H1 (cell line): Measurements from ENCODE around the gene MPP2. TPM values are rescaled to one million over a fixed set of nuclear protein-coding genes. Genes with fewer than 3 reads are reported as not detected.

Experiments
- CTCF ChIA-PET: fragments of 300-600 bp; sonication (Branson Sonifier 250); formaldehyde crosslinking; loops from one replicate; lab custom pipeline; 2021; ENCODE audit not compliant: partially characterized antibody; lab: Charles Lee
- POLR2A ChIA-PET: fragments of 300-600 bp; sonication (Branson Sonifier 250); formaldehyde crosslinking; loops from one replicate; lab custom pipeline; 2021; ENCODE audit warnings: inconsistent platforms; ENCODE audit not compliant: partially characterized antibody; lab: Charles Lee
- DNase-seq, 2 experiments: peaks; one replicate each; pipeline versions ENCODE4 v3.0.0 to v3.0.0-alpha.2; 2010 to 2022; ENCODE audit warnings: low spot score in 2 of 2, low read depth in 1 of 2, mixed read lengths in 1 of 2
- FAIRE-seq: peaks from 2 replicates; lab custom pipeline; 2011; peaks lifted over from hg19 to GRCh38; lab: Jason Lieb, UNC
- H2AFZ ChIP-seq: 2 replicates; pipeline ENCODE4 v1.8.1; 2012; ENCODE audit warnings: low read length, inconsistent platforms
- H2AK5ac ChIP-seq: 2 replicates; pipeline ENCODE4 v1.6.1; 2013; ENCODE audit warnings: low read depth, low read length
- H2BK120ac ChIP-seq: replicated peaks from 2 replicates; pipeline ENCODE3; 2013; ENCODE audit warnings: low read depth, low read length, inconsistent platforms
- H2BK12ac ChIP-seq: 2 replicates; pipeline ENCODE4 v1.6.1; 2013; ENCODE audit warnings: low read depth, low read length
- H2BK15ac ChIP-seq: 2 replicates; pipeline ENCODE4 v1.6.1; 2013; ENCODE audit warnings: low read length
- H2BK20ac ChIP-seq: 2 replicates; pipeline ENCODE4 v1.6.1; 2013; ENCODE audit warnings: low read length
- H2BK5ac ChIP-seq: 2 replicates; pipeline ENCODE4 v1.6.1; 2013; ENCODE audit warnings: low read depth, low read length
- H3K14ac ChIP-seq: 2 replicates; pipeline ENCODE4 v1.6.1; 2013; ENCODE audit warnings: inconsistent platforms; ENCODE audit not compliant: insufficient read length
- H3K18ac ChIP-seq: 2 replicates; pipeline ENCODE4 v1.6.1; 2013; ENCODE audit warnings: low read length; ENCODE audit errors: extremely low read depth
- H3K23ac ChIP-seq: 2 replicates; pipeline ENCODE4 v1.6.1; 2013; ENCODE audit warnings: inconsistent platforms; ENCODE audit not compliant: insufficient read length
- H3K23me2 ChIP-seq: 2 replicates; pipeline ENCODE4 v1.6.1; 2013; ENCODE audit warnings: low read depth, low read length
- H3K27ac ChIP-seq: 2 replicates; pipeline ENCODE4 v1.6.1; 2011; ENCODE audit warnings: low read depth, low read length, inconsistent platforms
- H3K27me3 ChIP-seq, 4 experiments: replicated peaks in 1 of 4; 1 replicate in 1 of 4; 2 replicates in 3 of 4; pipeline versions ENCODE4 v1.6.1 to v1.8.1; 2011 to 2013; ENCODE audit warnings: low read length in 3 of 4, mild to moderate bottlenecking in 3 of 4, inconsistent platforms in 2 of 4, mixed read lengths in 2 of 4, moderate library complexity in 1 of 4; ENCODE audit not compliant: control insufficient read depth in 3 of 4, insufficient read depth in 3 of 4; ENCODE audit errors: extremely low read depth in 1 of 4
- H3K36me3 ChIP-seq, 4 experiments: 2 replicates each; pipeline versions ENCODE4 v1.6.1 to v1.8.1; 2011 to 2013; ENCODE audit warnings: mild to moderate bottlenecking in 4 of 4, low read length in 3 of 4, moderate library complexity in 2 of 4, control low read depth in 1 of 4, inconsistent platforms in 1 of 4; ENCODE audit not compliant: insufficient read depth in 4 of 4, control insufficient read depth in 2 of 4
- H3K4ac ChIP-seq: replicated peaks from 2 replicates; pipeline ENCODE3; 2013; ENCODE audit warnings: low read length, low read depth, mixed read lengths, inconsistent platforms; ENCODE audit not compliant: insufficient read length
- H3K4me1 ChIP-seq, 4 experiments: replicated peaks in 1 of 4; 1 replicate in 1 of 4; 2 replicates in 3 of 4; pipeline versions ENCODE4 v1.6.1 to v1.8.1; 2011 to 2013; ENCODE audit warnings: low read length in 3 of 4, inconsistent platforms in 2 of 4, mixed read lengths in 1 of 4; ENCODE audit not compliant: insufficient read depth in 4 of 4, control insufficient read depth in 3 of 4
- H3K4me2 ChIP-seq, 2 experiments: 2 replicates each; pipeline versions ENCODE4 v1.6.1 to v1.8.1; 2011 to 2013; ENCODE audit warnings: low read depth in 2 of 2, low read length in 2 of 2, control low read depth in 1 of 2, inconsistent platforms in 1 of 2, mild to moderate bottlenecking in 1 of 2; ENCODE audit not compliant: insufficient read depth in 1 of 2
- H3K4me3 ChIP-seq, 4 experiments: fragments of 200-600, 300-600 bp in 1 of 4; sonication (generic), shearing (Covaris generic), sonication (Bioruptor Twin) in 1 of 4; 2 replicates each; pipeline versions ENCODE4 v1.5.1 to v1.8.1; 2011 to 2016; ENCODE audit warnings: low read length in 4 of 4, low read depth in 3 of 4, control low read depth in 2 of 4, inconsistent platforms in 2 of 4, mild to moderate bottlenecking in 2 of 4, mixed read lengths in 1 of 4, moderate library complexity in 1 of 4; ENCODE audit not compliant: insufficient read depth in 2 of 4; ENCODE audit errors: extremely low read depth in 1 of 4
- H3K56ac ChIP-seq: replicated peaks from 2 replicates; pipeline ENCODE3; 2013; ENCODE audit warnings: low read depth, mild to moderate bottlenecking, mixed read lengths, low read length, inconsistent platforms; ENCODE audit not compliant: insufficient read length
- H3K79me1 ChIP-seq: 2 replicates; pipeline ENCODE4 v1.6.1; 2013; ENCODE audit warnings: low read depth, low read length, control low read depth
- H3K79me2 ChIP-seq, 2 experiments: 2 replicates each; pipeline versions ENCODE4 v1.6.1 to v1.8.1; 2012 to 2013; ENCODE audit warnings: low read length in 2 of 2, mild to moderate bottlenecking in 2 of 2, inconsistent platforms in 1 of 2; ENCODE audit not compliant: insufficient read depth in 2 of 2, control insufficient read depth in 1 of 2
- H3K9ac ChIP-seq, 4 experiments: replicated peaks in 1 of 4; 1 replicate in 1 of 4; 2 replicates in 3 of 4; pipeline versions ENCODE4 v1.6.1 to v1.8.1; 2011 to 2013; ENCODE audit warnings: low read depth in 3 of 4, low read length in 3 of 4, control low read depth in 2 of 4, mild to moderate bottlenecking in 2 of 4, moderate library complexity in 2 of 4, inconsistent platforms in 1 of 4; ENCODE audit errors: extremely low read depth in 1 of 4
- H3K9me3 ChIP-seq, 2 experiments: 2 replicates each; pipeline versions ENCODE4 v1.6.1 to v1.8.1; 2012 to 2013; ENCODE audit warnings: mild to moderate bottlenecking in 2 of 2, moderate library complexity in 2 of 2, control low read depth in 1 of 2, inconsistent platforms in 1 of 2, low read depth in 1 of 2, low read length in 1 of 2, mixed read lengths in 1 of 2; ENCODE audit not compliant: insufficient read depth in 2 of 2
- H4K20me1 ChIP-seq, 2 experiments: replicated peaks in 1 of 2; 2 replicates each; pipeline versions ENCODE3 to v1.8.1; 2011 to 2013; ENCODE audit warnings: inconsistent platforms in 2 of 2, low read length in 2 of 2, mild to moderate bottlenecking in 1 of 2; ENCODE audit not compliant: insufficient read depth in 2 of 2, control insufficient read depth in 1 of 2
- H4K5ac ChIP-seq: 2 replicates; pipeline ENCODE4 v1.6.1; 2013; ENCODE audit warnings: low read length, low read depth, mixed read lengths, inconsistent platforms; ENCODE audit not compliant: insufficient read length
- H4K8ac ChIP-seq: 2 replicates; pipeline ENCODE4 v1.8.0; 2013; ENCODE audit warnings: mild to moderate bottlenecking, moderate library complexity, low read length, inconsistent platforms; ENCODE audit not compliant: insufficient read depth; ENCODE audit errors: extremely low read depth
- H4K91ac ChIP-seq: replicated peaks from 2 replicates; pipeline ENCODE3; 2013; ENCODE audit warnings: low read length, mixed read lengths, inconsistent platforms; ENCODE audit not compliant: insufficient read length
- EGR1 ChIP-seq: IDR thresholded peaks from 2 replicates; pipeline ENCODE4 v1.6.1; 2011; ENCODE audit warnings: low read depth, low read length, borderline replicate concordance
- KDM1A ChIP-seq: fragments of 200-600, 300-600 bp; sonication (generic); IDR thresholded peaks from 2 replicates; pipeline ENCODE4 v1.7.1; 2016; ENCODE audit warnings: mild to moderate bottlenecking, low read length, borderline replicate concordance
- KDM5A ChIP-seq: fragments of 200-600 bp; IDR thresholded peaks from 2 replicates; pipeline ENCODE4 v1.7.1; 2012; ENCODE audit warnings: mild to moderate bottlenecking, low read length, inconsistent platforms, mixed read lengths
- WGBS, 2 experiments: shearing (Covaris generic) in 1 of 2; methylation state at CpG; one replicate each; pipeline versions ENCODE4 v1.1.6 to v1.1.7; 2013 to 2015; ENCODE audit warnings: low lambda C conversion rate in 2 of 2, mixed read lengths in 2 of 2, inconsistent platforms in 1 of 2, low coverage in 1 of 2, missing lambda C conversion rate in 1 of 2; ENCODE audit not compliant: insufficient replicate concordance in 2 of 2, insufficient coverage in 1 of 2, insufficient read length in 1 of 2; ENCODE audit errors: extremely low coverage in 1 of 2, missing lambda C conversion rate in 1 of 2; 5-methylcytosine and 5-hydroxymethylcytosine counted together
- polyA plus RNA-seq, 7 experiments: library from polyadenylated mRNA; depleted of rRNA in 3 of 7; stranded (reverse) in 5 of 7; unstranded in 2 of 7; fragments of >200 nt in 5 of 7; fragments of 200-250 nt in 2 of 7; gene quantifications; 1 replicate in 5 of 7; 2 replicates in 1 of 7; 4 replicates in 1 of 7; pipeline versions ENCODE4 v1.2.1 to v1.2.3, GENCODE V29; 2011 to 2013; ENCODE audit warnings: missing spikeins in 2 of 7, mixed read lengths in 2 of 7
- total RNA-seq: library from RNA; stranded (reverse); fragmentation: NEBNext Ultra II Directional; extraction: Animal tissue kit (Norgen Biotek cat#: 25700); gene quantifications from 2 replicates; pipeline ENCODE4 v1.2.1, GENCODE V29; 2021
- TF ChIP-seq, protein P1 (sequence below): IDR thresholded peaks from 2 replicates; pipeline ENCODE4 v1.6.1; 2012; ENCODE audit warnings: inconsistent platforms

Gene MPP2
- total and polyA plus RNA-seq, 2 of the 8 experiments (the other 6 are each of a cell fraction or from before 2014, with no cell fraction given), result 30.9 to 34.1 TPM

DNA sequence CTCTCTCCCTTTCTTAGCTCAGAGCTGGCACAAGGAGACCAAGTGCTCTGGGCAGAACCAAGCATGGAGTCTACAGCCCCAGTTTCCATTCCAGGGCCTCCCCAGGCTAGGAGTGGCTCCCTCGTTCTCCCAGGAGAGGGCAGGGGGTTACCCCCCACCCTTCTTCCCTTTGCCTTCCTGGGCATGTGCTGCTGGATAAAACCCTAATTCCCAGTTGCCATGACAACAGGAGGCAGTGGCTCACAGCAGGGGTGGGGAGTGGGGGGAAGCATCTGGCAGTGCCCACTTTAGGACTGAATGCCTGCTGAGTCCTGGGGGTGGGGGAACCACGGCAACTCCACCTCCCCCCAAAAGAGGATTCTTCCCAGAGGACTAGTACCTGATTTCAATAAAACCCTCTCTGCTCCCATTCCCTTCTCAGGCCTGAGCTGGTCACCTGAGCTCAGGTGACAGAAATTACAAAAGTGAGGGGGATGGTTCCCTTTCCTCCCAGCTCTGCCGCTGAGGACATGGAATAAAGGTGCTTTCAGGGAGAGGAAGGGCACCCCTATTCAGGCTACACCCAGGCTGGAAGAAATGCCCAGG lies 1.8 kb downstream of the MPP2 start:
- peak overlapping the region; percentile 14; the same call in 1 of the 2 replicates for H2AFZ ChIP-seq
- H3K4me1 ChIP-seq, result peaks cover 4 to 40% (median 32%) of the 10 kb centered on the region in 4 experiments
- DNase-seq (peak in 1 of 2 experiments; percentile 70), FAIRE-seq (no peak)
- no peak overlapping the region for H3K27ac ChIP-seq
- no peak overlapping the region for H3K9ac ChIP-seq
- POLR2A ChIA-PET, result interaction anchor here (0.7 to 0.9 kb wide), 2 partner anchors 9 to 11 kb away, joined by 3 to 4 read pairs; no protein-coding TSS in a partner anchor
- no peaks in the 10 kb centered on the region for H3K36me3 ChIP-seq
- H2BK5ac ChIP-seq, result no peak overlapping the region
- no peak overlapping the region for H2BK120ac ChIP-seq
- H3K4ac ChIP-seq, result peak overlapping the region; percentile 48
- 19% methylated on average over 2 of the region's 3 CpGs; no CpG with 5 or more reads in 1 of the 2 experiments for WGBS, 2 experiments
- peaks cover 27% of the 10 kb centered on the region for H3K23me2 ChIP-seq
- peak overlapping the region; percentile 84; the same call in 1 of the 2 replicates for H2BK12ac ChIP-seq
- no peak overlapping the region; the same call in 1 of the 2 replicates for H2BK15ac ChIP-seq
- H4K91ac ChIP-seq, result peak overlapping the region; percentile 49
- H3K79me1 ChIP-seq, result no peaks in the 10 kb centered on the region; the same call in 1 of the 2 replicates
- no peak overlapping the region for H3K14ac ChIP-seq
- H3K56ac ChIP-seq, result no peak overlapping the region
- H4K20me1 ChIP-seq, result no peaks in the 10 kb centered on the region
- TF ChIP-seq, protein P1, sequence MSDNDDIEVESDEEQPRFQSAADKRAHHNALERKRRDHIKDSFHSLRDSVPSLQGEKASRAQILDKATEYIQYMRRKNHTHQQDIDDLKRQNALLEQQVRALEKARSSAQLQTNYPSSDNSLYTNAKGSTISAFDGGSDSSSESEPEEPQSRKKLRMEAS, result peak; percentile 29; the same call in 1 of the 2 replicates
- TF ChIP-seq KDM1A (no peak), EGR1 (no peak), KDM5A (no peak)
- peak overlapping the region; percentile 75; the same call in 1 of the 2 replicates for H2BK20ac ChIP-seq
- peak overlapping the region; percentile 94 to 99 for H3K4me2 ChIP-seq
- H3K79me2 ChIP-seq, result no peaks in the 10 kb centered on the region
- H3K9me3 ChIP-seq, result no peaks in the 10 kb centered on the region
- H2AK5ac ChIP-seq, result no peak overlapping the region
- H4K8ac ChIP-seq, result no peak overlapping the region
- H3K18ac ChIP-seq, result peak overlapping the region; percentile 68; the same call in 1 of the 2 replicates
- H4K5ac ChIP-seq, result no peak overlapping the region
- H3K27me3 ChIP-seq, result peaks cover 0 to 21% (median 15%) of the 10 kb centered on the region in 4 experiments; a peak in 5 of 7 replicates
- H3K4me3 ChIP-seq, result peak overlapping the region; percentile 42 to 81 (median 60)
- H3K23ac ChIP-seq, result no peak overlapping the region
- CTCF ChIA-PET, result interaction anchor here (0.6 to 25.8 kb wide), 3 partner anchors 12 to 968 kb away, joined by 4 to 403 read pairs (median 13); no protein-coding TSS in a partner anchor
